HCT116 (cell line): Measurements from ENCODE around the gene PAK1. TPM values are rescaled to one million over a fixed set of nuclear protein-coding genes. Genes with fewer than 3 reads are reported as not detected.

Experiments
- ATAC-seq: fragments of 200-7000 bp; cut with Tn5 transposase; 2 replicates; pipeline ENCODE4 v1.9.1; 2020; ENCODE audit warnings: mild to moderate bottlenecking, moderate library complexity
- BruUV-seq: library from RNA; stranded (reverse); fragments of 400-500 nt; replicated peaks from 2 replicates; lab custom pipeline; 2021; lab: Mats Ljungman, UMichigan
- CTCF ChIA-PET: fragments of 300-600 bp; sonication (Branson Sonifier 250); formaldehyde crosslinking; loops from one replicate; lab custom pipeline; 2021; ENCODE audit warnings: antibody characterized with exemption; lab: Charles Lee
- POLR2A ChIA-PET: fragments of 300-600, 350-600 bp; sonication (Branson Sonifier 250); formaldehyde crosslinking; loops from one replicate; lab custom pipeline; 2021; ENCODE audit warnings: antibody characterized with exemption; lab: Charles Lee
- RAD21 ChIA-PET, 2 experiments: fragments of 300-600 bp; sonication (Branson Sonifier 250); formaldehyde crosslinking; loops; one replicate each; lab custom pipeline; 2023; ENCODE audit warnings: low total read pairs in 2 of 2; ENCODE audit not compliant: uncharacterized antibody in 2 of 2, unreplicated experiment in 2 of 2, low non-redundant PET in 1 of 2; lab: Charles Lee
- DNase-seq: peaks from one replicate; pipeline ENCODE4 v3.0.0-alpha.2; 2010; ENCODE audit warnings: low read depth, low spot score
- H2AFZ ChIP-seq: fragments of 200-600 bp; shearing (Covaris generic), sonication (generic); 2 replicates; pipeline ENCODE4 v1.6.1; 2017; ENCODE audit warnings: low read depth, mixed run types, mixed read lengths, antibody characterized with exemption, low read length; ENCODE audit not compliant: poor library complexity, severe bottlenecking
- H3K27ac ChIP-seq: 2 replicates; pipeline ENCODE4 v1.5.1; 2012; ENCODE audit warnings: low read depth, low read length
- H3K27me3 ChIP-seq: fragments of 200-600 bp; sonication (generic); 2 replicates; pipeline ENCODE4 v1.6.1; 2016; ENCODE audit warnings: mixed run types, low read length, mixed read lengths; ENCODE audit not compliant: insufficient read depth
- H3K36me3 ChIP-seq, 2 experiments: fragments of 200-500 bp in 1 of 2; fragments of 200-600 bp in 1 of 2; sonication (Bioruptor generic) in 1 of 2; sonication (generic) in 1 of 2; 2 replicates each; pipeline versions ENCODE4 v1.5.1 to v1.6.1; 2014 to 2016; ENCODE audit warnings: low read length in 2 of 2, inconsistent platforms in 1 of 2, mixed read lengths in 1 of 2, mixed run types in 1 of 2; ENCODE audit not compliant: insufficient read depth in 2 of 2, control insufficient read depth in 1 of 2
- H3K4me1 ChIP-seq, 2 experiments: fragments of 200-600 bp in 1 of 2; sonication (generic) in 1 of 2; 2 replicates each; pipeline versions ENCODE4 v1.5.1 to v1.6.1; 2012 to 2017; ENCODE audit warnings: low read length in 2 of 2, inconsistent platforms in 1 of 2, mild to moderate bottlenecking in 1 of 2, mixed read lengths in 1 of 2, mixed run types in 1 of 2, moderate library complexity in 1 of 2; ENCODE audit not compliant: insufficient read depth in 2 of 2, control insufficient read depth in 1 of 2
- H3K4me2 ChIP-seq: fragments of 200-600 bp; sonication (generic); 2 replicates; pipeline ENCODE4 v1.6.1; 2017; ENCODE audit warnings: mixed run types, low read length, mixed read lengths
- H3K4me3 ChIP-seq, 2 experiments: fragments of 200-600 bp in 1 of 2; sonication (generic) in 1 of 2; replicated peaks in 1 of 2; 2 replicates each; pipeline ENCODE4 v1.5.1; 2011 to 2016; ENCODE audit warnings: low read length in 2 of 2, control low read depth in 1 of 2, low read depth in 1 of 2, mild to moderate bottlenecking in 1 of 2, mixed read lengths in 1 of 2, mixed run types in 1 of 2
- H3K79me2 ChIP-seq: fragments of 200-600 bp; sonication (generic); 2 replicates; pipeline ENCODE4 v1.6.1; 2017; ENCODE audit warnings: mild to moderate bottlenecking, mixed run types, low read length, moderate library complexity, mixed read lengths; ENCODE audit not compliant: insufficient read depth
- H3K9ac ChIP-seq: fragments of 200-600 bp; sonication (generic); 2 replicates; pipeline ENCODE4 v1.6.1; 2016; ENCODE audit warnings: low read length, mixed read lengths
- H3K9me2 ChIP-seq: fragments of 200-600 bp; sonication (generic), shearing (Covaris generic); 2 replicates; pipeline ENCODE4 v1.6.1; 2017; ENCODE audit warnings: mixed run types, mild to moderate bottlenecking, moderate library complexity; ENCODE audit not compliant: insufficient read depth
- H3K9me3 ChIP-seq, 2 experiments: fragments of 200-500 bp in 1 of 2; fragments of 200-600 bp in 1 of 2; sonication (Bioruptor generic) in 1 of 2; sonication (generic) in 1 of 2; 2 replicates each; pipeline ENCODE4 v1.6.1; 2014 to 2017; ENCODE audit warnings: low read length in 2 of 2, mixed read lengths in 2 of 2, inconsistent platforms in 1 of 2, low read depth in 1 of 2, mild to moderate bottlenecking in 1 of 2, mixed run types in 1 of 2, moderate library complexity in 1 of 2; ENCODE audit not compliant: control insufficient read depth in 1 of 2, insufficient read depth in 1 of 2
- H4K20me1 ChIP-seq: fragments of 200-600 bp; sonication (generic), shearing (Covaris generic); 2 replicates; pipeline ENCODE4 v1.6.1; 2017; ENCODE audit warnings: mixed run types, mild to moderate bottlenecking, moderate library complexity; ENCODE audit not compliant: insufficient read depth
- ATF3 ChIP-seq: IDR thresholded peaks from 2 replicates; pipeline ENCODE4 v1.6.1; 2012
- CBX3 ChIP-seq: IDR thresholded peaks from 2 replicates; pipeline ENCODE4 v1.6.1; 2012; ENCODE audit warnings: low read depth
- CEBPB ChIP-seq: IDR thresholded peaks from 2 replicates; pipeline ENCODE4 v1.6.1; 2012; ENCODE audit warnings: low read depth
- EGR1 ChIP-seq: IDR thresholded peaks from 2 replicates; pipeline ENCODE4 v1.6.1; 2012; ENCODE audit warnings: low read depth
- EZH2 ChIP-seq: fragments of 200-600 bp; sonication (generic); IDR thresholded peaks from 2 replicates; pipeline ENCODE4 v1.6.1; 2017; ENCODE audit warnings: antibody characterized with exemption, mixed run types
- FOSL1 ChIP-seq: IDR thresholded peaks from 2 replicates; pipeline ENCODE4 v1.6.1; 2012; ENCODE audit warnings: low read depth
- JUND ChIP-seq: IDR thresholded peaks from 2 replicates; pipeline ENCODE4 v1.6.1; 2012
- POLR2A ChIP-seq: IDR thresholded peaks from 2 replicates; pipeline ENCODE4 v1.7.0; 2011; ENCODE audit warnings: borderline replicate concordance; ENCODE audit not compliant: insufficient read depth, insufficient read length; ENCODE audit errors: extremely low read depth
- POLR2AphosphoS5 ChIP-seq: IDR thresholded peaks from 2 replicates; pipeline ENCODE4 v1.6.1; 2011; ENCODE audit warnings: mild to moderate bottlenecking, low read depth, low read length, moderate library complexity
- SIN3A ChIP-seq: IDR thresholded peaks from 2 replicates; pipeline ENCODE4 v1.6.1; 2012; ENCODE audit warnings: low read depth
- SRF ChIP-seq: IDR thresholded peaks from 2 replicates; pipeline ENCODE4 v1.6.1; 2012; ENCODE audit warnings: low read depth
- TCF7L2 ChIP-seq: IDR thresholded peaks from 2 replicates; pipeline ENCODE4 v1.7.0; 2011; ENCODE audit warnings: borderline replicate concordance, inconsistent platforms; ENCODE audit not compliant: insufficient read depth, insufficient read length; ENCODE audit errors: extremely low read depth
- ZBTB33 ChIP-seq: IDR thresholded peaks from 2 replicates; pipeline ENCODE4 v1.6.1; 2011; ENCODE audit warnings: mild to moderate bottlenecking, low read length, moderate library complexity; ENCODE audit not compliant: insufficient replicate concordance; ENCODE audit errors: extremely low read depth
- ZFX ChIP-seq: fragments of 450-650 bp; IDR thresholded peaks from 2 replicates; pipeline ENCODE4 v1.6.1; 2017
- intact Hi-C: fragments of 100-400 bp; cut with micrococcal nuclease; formaldehyde crosslinking; loops from 2 replicates; pipeline ENCODE4 v1.10.0; 2022
- total RNA-seq: library from RNA; stranded (reverse); gene quantifications from one replicate; pipeline ENCODE4 v1.2.1, GENCODE V29; 2021; ENCODE audit not compliant: unreplicated experiment

The PAK1 gene
- total RNA-seq, 1 experiment from 2014 or later: 56.1 TPM

GRCh38 chr11:77436506-77436905 is 37.4 kb downstream of the PAK1 start (continued):
- no peak for TF ChIP-seq CBX3
- no peak for TF ChIP-seq TCF7L2
- TF ChIP-seq JUND: no peak

GRCh38 chr11:77435972-77436371 is 37.9 kb downstream of the PAK1 start:
- H3K9me2 ChIP-seq: no peaks in the 10 kb centered on the region
- TF ChIP-seq POLR2AphosphoS5: no peak
- TF ChIP-seq EZH2: no peak
- TF ChIP-seq ZFX: no peak
- TF ChIP-seq CBX3: no peak
- TF ChIP-seq SIN3A: no peak
- TF ChIP-seq EGR1: no peak
- TF ChIP-seq ZBTB33: no peak
- TF ChIP-seq ATF3: no peak
- no peak for TF ChIP-seq POLR2A
- TF ChIP-seq SRF: no peak
- no peak for TF ChIP-seq CEBPB
- TF ChIP-seq FOSL1: no peak
- TF ChIP-seq JUND: no peak
- no peaks in the 10 kb centered on the region for H4K20me1 ChIP-seq
- ChIA-PET CTCF (no interaction called here), RAD21 (no interaction called here), POLR2A (no interaction called here)
- H2AFZ ChIP-seq: no peak overlapping the region
- no peak overlapping the region for H3K27ac ChIP-seq
- H3K4me2 ChIP-seq: no peak overlapping the region
- H3K4me1 ChIP-seq: no peaks in the 10 kb centered on the region
- no peak for ATAC-seq
- intact Hi-C loops: no loop called here
- H3K9ac ChIP-seq: no peak overlapping the region
- no TSS peak for BruUV-seq
- no peaks in the 10 kb centered on the region for H3K9me3 ChIP-seq
- H3K36me3 ChIP-seq: no peaks in the 10 kb centered on the region
- H3K79me2 ChIP-seq: no peaks in the 10 kb centered on the region
- H3K4me3 ChIP-seq: no peak overlapping the region
- no peak for DNase-seq
- no peaks in the 10 kb centered on the region for H3K27me3 ChIP-seq
